Cardiac atrium fibroblast (primary cell): ENCODE data around the gene KRTAP6-2. TPM values are rescaled to one million over a fixed set of nuclear protein-coding genes. Genes with fewer than 3 reads are reported as not detected.

Source experiments
- total RNA-seq: library from RNA; depleted of rRNA; stranded (reverse); fragments of >200 nt; gene quantifications from 2 replicates; pipeline ENCODE4 v1.2.3, GENCODE V29; 2015

KRTAP6-2 gene
- total RNA-seq, result not detected in 2 replicates

GRCh38 chr21:30598802-30599201 is at the start of gene KRTAP6-2:
TSS of gene KRTAP6-2 (minus strand) at chr21:30598902. CDS start at chr21:30598874, 28 bp downstream.

GRCh38 chr21:30642564-30642963 is 43.9 kb upstream of the KRTAP6-2 start, which contains the start of gene KRTAP20-3:
TSS of gene KRTAP20-3 (plus strand) at chr21:30642864.

GRCh38 chr21:30634906-30635305 is 36.2 kb upstream of the KRTAP6-2 start, which contains the start of gene KRTAP20-2:
TSS of gene KRTAP20-2 (plus strand) at chr21:30635206. CDS start at chr21:30635264, 58 bp downstream.

GRCh38 chr21:30620522-30620921 is 21.8 kb upstream of the KRTAP6-2 start, which contains the start of gene KRTAP20-4:
TSS of gene KRTAP20-4 (plus strand) at chr21:30620627.

GRCh38 chr21:30616125-30616524 is 17.4 kb upstream of the KRTAP6-2 start, which contains the start of gene KRTAP20-1:
TSS of gene KRTAP20-1 (plus strand) at chr21:30616425. CDS start at chr21:30616455, 30 bp downstream.

GRCh38 chr21:30613836-30614235 is 15.1 kb upstream of the KRTAP6-2 start, which contains the start of gene KRTAP6-1:
TSS of gene KRTAP6-1 (minus strand) at chr21:30613930. CDS start at chr21:30613904, 26 bp downstream.

GRCh38 chr21:30600787-30601186 is 2.1 kb upstream of the KRTAP6-2 start, which contains the start of gene KRTAP22-1:
TSS of gene KRTAP22-1 (plus strand) at chr21:30601087.

GRCh38 chr21:30592140-30592539 is 6.6 kb downstream of the KRTAP6-2 start, which contains the start of gene KRTAP6-3:
TSS of gene KRTAP6-3 (plus strand) at chr21:30592440. CDS start at chr21:30592446, 6 bp downstream.

GRCh38 chr21:30590297-30590696 is 8.4 kb downstream of the KRTAP6-2 start, which contains the start of gene KRTAP22-2:
TSS of gene KRTAP22-2 (minus strand) at chr21:30590397.

GRCh38 chr21:30561264-30561895 is 37.3 kb downstream of the KRTAP6-2 start, which contains the start of gene KRTAP19-7:
TSS of gene KRTAP19-7 (minus strand) at chr21:30561314. CDS start at chr21:30561289, 25 bp downstream.

Other genes starting within 250 kb of the KRTAP6-2 start
- gene KRTAP13-2, start 226.6 kb downstream of the KRTAP6-2 start, total RNA-seq, result not detected in 2 replicates
- not detected in 2 replicates for gene KRTAP13-1, start 202.9 kb downstream of the KRTAP6-2 start, total RNA-seq
- gene KRTAP13-3, start 173.0 kb downstream of the KRTAP6-2 start, total RNA-seq, result not detected in 2 replicates
- gene KRTAP13-4, start 168.7 kb downstream of the KRTAP6-2 start, total RNA-seq, result not detected in 2 replicates
- not detected in 2 replicates for gene KRTAP15-1, start 158.6 kb downstream of the KRTAP6-2 start, total RNA-seq
- not detected in 2 replicates for gene KRTAP19-1, start 118.5 kb downstream of the KRTAP6-2 start, total RNA-seq
- gene KRTAP19-2, start 111.5 kb downstream of the KRTAP6-2 start, total RNA-seq, result not detected in 2 replicates
- gene KRTAP19-3, start 106.9 kb downstream of the KRTAP6-2 start, total RNA-seq, result not detected in 2 replicates
- gene KRTAP19-4, start 101.7 kb downstream of the KRTAP6-2 start, total RNA-seq, result not detected in 2 replicates
- not detected in 2 replicates for gene KRTAP19-5, start 96.8 kb downstream of the KRTAP6-2 start, total RNA-seq
- gene KRTAP19-6, start 57.0 kb downstream of the KRTAP6-2 start, total RNA-seq, result not detected in 2 replicates
- not detected in 2 replicates for gene KRTAP19-7, start 37.6 kb downstream of the KRTAP6-2 start, total RNA-seq
- gene KRTAP22-2, start 8.5 kb downstream of the KRTAP6-2 start, total RNA-seq, result not detected in 2 replicates
- gene KRTAP6-3, start 6.5 kb downstream of the KRTAP6-2 start, total RNA-seq, result not detected in 2 replicates
- not detected in 2 replicates for gene KRTAP22-1, start 2.2 kb upstream of the KRTAP6-2 start, total RNA-seq
- gene KRTAP6-1, start 15.0 kb upstream of the KRTAP6-2 start, total RNA-seq, result not detected in 2 replicates
- gene KRTAP20-1, start 17.5 kb upstream of the KRTAP6-2 start, total RNA-seq, result not detected in 2 replicates
- gene KRTAP20-4, start 21.7 kb upstream of the KRTAP6-2 start, total RNA-seq, result not detected in 2 replicates
- not detected in 2 replicates for gene KRTAP20-2, start 36.3 kb upstream of the KRTAP6-2 start, total RNA-seq
- not detected in 2 replicates for gene KRTAP20-3, start 44.0 kb upstream of the KRTAP6-2 start, total RNA-seq
- gene KRTAP21-3, start 119.9 kb upstream of the KRTAP6-2 start, total RNA-seq, result not detected in 2 replicates
- gene KRTAP21-2, start 148.4 kb upstream of the KRTAP6-2 start, total RNA-seq, result not detected in 2 replicates
- not detected in 2 replicates for gene KRTAP21-1, start 156.5 kb upstream of the KRTAP6-2 start, total RNA-seq
- gene KRTAP8-1, start 214.4 kb upstream of the KRTAP6-2 start, total RNA-seq, result not detected in 2 replicates
- gene KRTAP7-1, start 230.9 kb upstream of the KRTAP6-2 start, total RNA-seq, result not detected in 2 replicates